HG02623 (cell line): Measurements from ENCODE around the gene ERC2.

Source experiments
- ATAC-seq: cut with Tn5 transposase; IDR thresholded peaks from one replicate; pipeline ENCODE4 v1.9.1; 2021; ENCODE audit warnings: moderate library complexity; ENCODE audit not compliant: unreplicated experiment

The ERC2 gene

DNA sequence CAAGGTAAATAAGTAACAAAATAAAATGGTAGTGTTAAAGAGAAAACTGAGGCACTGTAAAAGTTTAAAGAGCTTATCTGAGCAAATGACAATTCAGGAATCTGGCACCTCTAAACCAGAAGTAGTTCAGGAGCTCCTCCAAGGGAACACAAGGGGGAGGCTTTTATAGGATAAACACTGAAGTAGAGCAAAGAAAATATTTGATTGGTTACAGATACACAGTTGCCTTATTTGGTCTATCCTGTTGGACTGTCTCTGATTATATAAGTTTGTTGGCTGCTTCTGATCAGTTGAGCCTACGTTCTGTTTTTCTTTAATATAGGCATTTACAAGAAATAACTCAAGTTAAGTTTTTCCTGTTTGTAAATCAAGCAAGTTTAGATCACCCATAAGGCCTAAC, 146.9 kb downstream of the ERC2 start:
- ATAC-seq, result no peak

- ATAC-seq, result no peak
Measured at GRCh38 chr3:56320883-56321282, 147.4 kb downstream of the ERC2 start.

GRCh38 chr3:56318891-56319290, 149.4 kb downstream of the ERC2 start:
- ATAC-seq, result no peak

GRCh38 chr3:56316944-56317343, 151.3 kb downstream of the ERC2 start:
- no peak for ATAC-seq

GRCh38 chr3:56314842-56315241, 153.4 kb downstream of the ERC2 start:
- ATAC-seq, result no peak

GRCh38 chr3:56309465-56309864, 158.8 kb downstream of the ERC2 start:
- no peak for ATAC-seq

GRCh38 chr3:56308471-56308870, 159.8 kb downstream of the ERC2 start:
- no peak for ATAC-seq

DNA sequence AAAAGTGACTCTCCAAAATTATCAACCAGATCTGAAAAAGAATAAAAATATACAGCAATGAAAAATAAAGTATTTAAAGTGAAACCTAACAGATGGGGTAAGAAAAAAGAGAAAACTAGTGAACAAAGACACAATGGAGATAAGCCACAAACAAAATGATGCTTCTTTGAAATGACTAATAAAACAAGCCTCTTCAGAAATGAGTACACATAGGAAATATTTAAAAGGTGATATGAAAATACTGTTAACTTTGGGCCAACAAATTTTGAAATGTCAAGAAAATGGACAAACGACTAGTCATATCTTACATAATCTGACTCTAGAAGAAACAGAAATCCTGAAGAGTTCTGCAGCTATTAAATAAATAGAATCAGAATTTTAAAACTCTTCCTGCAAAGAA, 164.2 kb downstream of the ERC2 start:
- no peak for ATAC-seq

DNA sequence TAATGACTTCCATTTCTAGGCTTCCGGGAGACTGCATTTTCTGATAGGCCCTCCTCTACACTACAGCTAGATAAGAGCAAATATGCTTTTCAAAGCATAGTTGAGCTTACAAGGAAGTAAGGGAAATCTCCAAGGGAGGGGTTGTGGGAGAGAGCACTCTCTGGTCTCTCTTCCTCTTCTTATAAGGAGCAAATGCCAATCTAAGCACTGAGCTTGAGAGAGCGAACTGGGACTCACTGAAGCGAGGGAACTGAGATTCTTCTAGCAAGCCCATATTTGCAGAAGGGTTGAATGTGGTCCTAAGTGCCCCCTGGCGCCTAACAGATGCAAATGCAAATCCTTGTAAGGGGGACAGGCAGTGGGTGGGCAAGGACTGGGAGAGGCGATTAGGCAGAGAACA, 164.8 kb downstream of the ERC2 start:
- ATAC-seq, result peak; percentile 67

DNA sequence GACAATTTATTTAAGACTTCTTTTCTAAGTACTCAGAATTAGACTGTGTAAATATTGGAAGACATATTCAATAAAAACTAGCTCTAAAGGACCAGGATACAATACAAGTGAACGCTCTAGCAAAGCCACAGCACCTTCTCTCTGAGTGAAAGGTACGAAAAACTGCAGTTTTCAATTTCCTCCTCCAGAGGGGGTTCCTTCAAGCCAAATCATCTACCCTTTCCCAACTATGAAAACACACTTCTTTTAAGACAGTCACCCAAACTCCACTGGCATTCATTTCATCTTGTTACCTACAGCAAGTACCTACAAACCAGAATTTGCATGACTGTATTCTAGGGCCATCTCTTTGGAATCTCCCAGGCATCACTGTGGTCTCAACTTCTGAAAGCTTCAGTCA, 165.8 kb downstream of the ERC2 start:
- ATAC-seq, result no peak

DNA sequence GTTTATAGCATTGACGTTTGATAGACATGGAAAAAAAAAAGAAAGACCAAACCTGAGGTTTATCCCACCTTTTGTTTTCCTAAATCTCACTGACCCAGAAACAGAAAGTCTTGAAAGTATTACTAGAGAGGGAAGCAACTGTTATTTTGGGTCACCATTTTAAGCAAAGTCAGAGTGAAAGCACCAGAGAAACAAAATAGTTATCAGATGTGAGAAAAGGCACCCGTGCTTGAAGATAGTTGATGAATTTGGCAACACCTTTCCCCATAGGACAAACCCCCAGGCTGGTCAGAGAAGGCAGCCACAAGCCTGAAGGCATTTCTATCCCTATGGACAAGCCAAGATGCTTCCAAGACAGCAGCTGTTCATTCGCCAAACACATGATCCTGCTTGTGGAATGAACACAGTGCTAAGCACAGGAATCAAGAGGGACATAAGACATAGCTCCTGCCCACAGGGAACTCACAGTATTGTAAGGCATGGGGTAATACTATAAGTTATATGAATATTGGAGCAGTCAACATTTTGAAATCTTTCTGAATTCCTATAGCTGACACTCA, 170.9 kb downstream of the ERC2 start:
- ATAC-seq, result no peak

GRCh38 chr3:56296361-56296760, 171.9 kb downstream of the ERC2 start:
- no peak for ATAC-seq

GRCh38 chr3:56295161-56295560, 173.1 kb downstream of the ERC2 start:
- no peak for ATAC-seq

DNA sequence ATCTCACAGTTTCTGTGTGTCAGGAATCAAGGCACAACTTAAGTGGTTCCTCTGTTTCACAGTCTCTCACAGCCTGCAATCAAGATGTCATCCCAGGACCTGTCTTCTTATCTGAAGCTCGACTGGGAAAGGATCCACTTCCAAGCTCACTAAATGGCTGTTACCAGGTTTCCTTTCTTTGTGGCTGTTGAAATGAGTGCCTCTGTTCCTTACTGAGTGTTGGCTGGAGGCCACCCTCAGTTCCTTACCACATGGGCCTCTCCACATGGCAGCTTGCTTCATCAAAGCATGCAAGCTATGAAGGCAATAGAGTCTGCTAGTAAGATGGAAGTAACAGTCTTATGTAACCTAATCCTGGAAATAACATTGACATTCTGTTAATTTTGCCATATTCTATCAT, 174.0 kb downstream of the ERC2 start:
- ATAC-seq, result no peak

DNA sequence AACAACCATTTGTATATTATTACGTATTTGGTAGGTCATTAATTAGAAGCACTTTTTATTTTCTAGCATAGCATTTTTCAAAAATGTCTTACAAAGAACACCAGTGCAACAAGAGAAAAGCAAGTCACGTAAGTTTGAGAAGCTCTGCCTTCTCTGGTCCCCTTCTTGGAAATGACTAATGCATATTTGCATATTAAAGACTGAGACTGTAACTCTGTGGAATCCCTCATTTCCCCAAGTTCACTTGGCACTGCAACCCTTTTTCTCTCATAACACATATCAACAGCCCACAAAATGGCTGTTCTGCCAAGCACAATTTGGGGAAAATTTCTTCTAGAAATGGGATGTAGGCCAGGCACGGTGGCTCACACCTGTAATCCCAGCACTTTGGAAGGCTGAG, 176.3 kb downstream of the ERC2 start:
- ATAC-seq, result no peak

GRCh38 chr3:56291244-56291680, 177.0 kb downstream of the ERC2 start:
- ATAC-seq, result no peak

GRCh38 chr3:56290374-56290773, 177.9 kb downstream of the ERC2 start:
- ATAC-seq, result no peak

DNA sequence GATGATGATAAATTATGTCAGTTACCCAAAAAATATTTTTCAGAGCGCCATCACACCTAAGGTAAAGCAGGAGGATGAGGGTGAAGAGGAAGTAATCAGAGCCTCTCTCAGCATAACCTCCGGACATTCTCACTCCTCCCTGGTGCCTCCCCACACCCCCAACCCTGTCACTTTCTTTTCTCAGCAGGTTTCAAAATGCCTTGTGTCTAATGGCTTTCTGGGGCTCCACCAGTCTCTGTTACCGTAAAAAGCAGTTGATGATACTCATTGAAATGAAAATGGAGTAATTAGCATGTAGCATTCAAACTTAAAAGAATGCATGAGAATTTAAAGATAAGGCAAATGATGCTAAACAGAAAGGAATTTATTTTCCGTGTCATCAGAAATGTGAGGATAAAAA, 180.0 kb downstream of the ERC2 start:
- ATAC-seq, result no peak

GRCh38 chr3:56282341-56282740, 185.9 kb downstream of the ERC2 start:
- ATAC-seq, result no peak

GRCh38 chr3:56277236-56277635, 191.0 kb downstream of the ERC2 start:
- ATAC-seq, result no peak

DNA sequence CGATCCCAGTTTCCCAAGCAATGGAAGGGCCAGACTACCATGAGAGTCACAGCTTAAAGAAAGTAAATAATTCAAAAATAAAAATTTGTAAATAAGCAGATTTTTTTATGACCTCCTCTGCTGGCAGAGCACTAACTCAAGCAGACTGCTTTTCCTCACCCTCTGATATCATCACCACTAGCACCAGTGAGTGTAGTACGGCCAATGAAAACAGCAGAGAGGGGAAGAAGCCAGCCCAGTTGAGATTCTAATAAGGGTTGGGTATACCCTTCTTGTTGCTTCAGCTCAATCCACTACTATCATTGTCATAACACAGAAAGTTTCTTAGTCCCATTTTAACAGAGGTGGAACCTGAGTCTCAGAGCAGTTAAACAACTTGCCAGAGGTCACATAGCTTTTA, 193.1 kb downstream of the ERC2 start:
- no peak for ATAC-seq

DNA sequence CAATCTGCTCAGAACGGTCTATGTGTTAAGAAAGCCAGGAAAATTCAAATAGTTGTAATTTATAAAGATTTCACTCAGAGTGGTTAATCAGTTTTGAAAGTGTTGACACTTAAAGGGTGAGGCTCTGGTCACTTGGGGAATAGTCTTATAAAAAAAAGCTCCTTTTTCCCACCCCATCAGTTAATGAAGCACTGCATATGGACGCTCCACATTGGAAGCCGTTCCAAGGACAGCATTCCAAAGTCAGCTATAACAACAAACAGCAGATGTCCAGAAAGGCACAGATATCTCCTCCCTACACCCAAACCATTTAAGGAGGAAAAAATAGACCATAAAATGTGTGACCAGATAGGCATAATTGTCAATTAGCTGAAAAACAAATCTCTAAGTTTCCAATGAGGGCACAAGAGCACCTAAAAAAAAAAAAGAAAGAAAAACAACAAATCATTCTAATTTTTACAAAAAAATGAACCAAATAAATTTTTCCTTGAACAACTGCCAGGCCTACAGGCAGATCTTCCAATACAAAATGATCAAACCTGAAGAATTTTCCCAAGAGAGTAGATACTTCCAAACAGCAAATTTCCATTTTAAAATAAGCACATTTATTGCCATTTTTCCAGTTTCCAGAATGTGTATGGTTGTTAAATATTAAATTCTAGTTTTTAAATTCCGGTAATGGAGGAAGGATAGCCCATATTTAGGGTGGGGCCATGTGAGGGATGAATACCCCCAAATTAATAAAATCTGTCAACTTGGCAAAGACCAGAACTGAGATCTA, 198.3 kb downstream of the ERC2 start:
- no peak for ATAC-seq
